A549 treated with AZD2906 at 1 μM for 4 hours (cell line): Measurements from ENCODE around the gene TSC1. TPM values are rescaled to one million over a fixed set of nuclear protein-coding genes. Genes with fewer than 3 reads are reported as not detected.

Source experiments
- total RNA-seq: library from RNA; stranded (reverse); fragments of 200-300 nt; extraction: Qiagen RNA extraction; gene quantifications from 5 replicates; pipeline ENCODE4 v1.2.3, GENCODE V29; 2022

Gene TSC1
- total RNA-seq, result 14.0 to 17.6 TPM (median 14.6 TPM) in 5 replicates

GRCh38 chr9:132944294-132945185, at the start of gene TSC1:
TSC1 (minus strand) TSS chr9:132944616; CDS start chr9:132928872, 15,744 bp downstream.

GRCh38 chr9:132978451-132979131, 34.2 kb upstream of the TSC1 start, which contains the start of gene GFI1B:
GFI1B (plus strand) TSS chr9:132978694; CDS start chr9:132986679, 7,985 bp downstream.

GRCh38 chr9:132878695-132879456, 65.5 kb downstream of the TSC1 start, which contains the start of gene SPACA9:
SPACA9 (plus strand) TSS chr9:132878898; CDS start chr9:132883948, 5,050 bp downstream.

GRCh38 chr9:132877824-132878694, 66.4 kb downstream of the TSC1 start, which contains the start of gene AK8:
AK8 (minus strand) TSS chr9:132878284; CDS start chr9:132878255, 29 bp downstream.

Other genes starting within 250 kb of the TSC1 start
- 0.82 to 1.3 TPM (median 0.93 TPM) in 5 replicates for gene AK8, start 66.3 kb downstream of the TSC1 start, total RNA-seq
- gene SPACA9, start 65.7 kb downstream of the TSC1 start, total RNA-seq, result 4.5 to 5.9 TPM (median 5.3 TPM) in 5 replicates
- gene GFI1B, start 34.1 kb upstream of the TSC1 start, total RNA-seq, result 0.07 to 0.11 TPM (median 0.10 TPM) in 4 of 5 replicates, not detected in the other
- gene GTF3C5, start 86.4 kb upstream of the TSC1 start, total RNA-seq, result 60.0 to 68.5 TPM (median 66.0 TPM) in 5 replicates
- gene CEL, start 117.4 kb upstream of the TSC1 start, total RNA-seq, result 0.39 to 0.93 TPM (median 0.71 TPM) in 5 replicates
- 23.5 to 31.1 TPM (median 29.2 TPM) in 5 replicates for gene RALGDS, start 176.6 kb upstream of the TSC1 start, total RNA-seq
- gene GBGT1, start 219.3 kb upstream of the TSC1 start, total RNA-seq, result 1.4 to 2.6 TPM (median 2.0 TPM) in 5 replicates